Measurements from ENCODE around the gene LETM1. TPM values are rescaled to one million over a fixed set of nuclear protein-coding genes. Genes with fewer than 3 reads are reported as not detected.

The LETM1 gene
- total RNA-seq, 1 donor = 91.5 TPM

DNA sequence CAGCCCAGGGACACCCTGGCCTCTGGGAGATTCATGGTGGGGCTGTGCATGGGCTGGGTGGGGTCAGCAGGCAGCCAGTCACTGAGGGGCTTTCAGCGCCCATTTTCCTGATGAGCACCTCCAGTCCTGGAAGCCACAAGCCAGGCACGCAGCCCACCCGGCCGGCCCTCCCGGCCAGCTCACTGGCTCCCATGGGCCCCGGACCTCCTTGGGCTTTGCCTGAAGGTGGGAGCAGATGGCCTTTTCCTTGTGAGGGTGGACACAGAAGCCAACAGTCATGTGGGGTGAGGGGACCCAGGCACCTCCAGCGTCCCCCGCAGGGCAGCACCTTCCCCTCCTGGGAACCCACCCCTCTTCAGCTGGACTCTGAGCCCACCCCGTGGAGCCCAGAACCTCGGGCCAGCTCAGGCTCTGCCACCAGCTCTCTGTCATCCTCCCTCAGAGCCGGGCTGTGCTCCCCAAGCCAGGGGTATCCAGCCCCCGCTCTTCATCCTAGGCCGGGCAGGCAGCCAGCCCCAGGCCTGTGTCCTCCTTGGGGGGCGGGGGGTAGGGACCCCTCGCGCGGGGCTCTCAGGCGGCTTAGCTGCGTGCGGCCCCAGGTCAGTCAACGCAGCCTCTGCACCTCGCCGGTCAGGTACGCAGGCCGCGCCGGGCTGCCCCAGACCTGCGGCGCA is 63.7 kb downstream of the LETM1 start:
- TF ChIP-seq, protein P1, sequence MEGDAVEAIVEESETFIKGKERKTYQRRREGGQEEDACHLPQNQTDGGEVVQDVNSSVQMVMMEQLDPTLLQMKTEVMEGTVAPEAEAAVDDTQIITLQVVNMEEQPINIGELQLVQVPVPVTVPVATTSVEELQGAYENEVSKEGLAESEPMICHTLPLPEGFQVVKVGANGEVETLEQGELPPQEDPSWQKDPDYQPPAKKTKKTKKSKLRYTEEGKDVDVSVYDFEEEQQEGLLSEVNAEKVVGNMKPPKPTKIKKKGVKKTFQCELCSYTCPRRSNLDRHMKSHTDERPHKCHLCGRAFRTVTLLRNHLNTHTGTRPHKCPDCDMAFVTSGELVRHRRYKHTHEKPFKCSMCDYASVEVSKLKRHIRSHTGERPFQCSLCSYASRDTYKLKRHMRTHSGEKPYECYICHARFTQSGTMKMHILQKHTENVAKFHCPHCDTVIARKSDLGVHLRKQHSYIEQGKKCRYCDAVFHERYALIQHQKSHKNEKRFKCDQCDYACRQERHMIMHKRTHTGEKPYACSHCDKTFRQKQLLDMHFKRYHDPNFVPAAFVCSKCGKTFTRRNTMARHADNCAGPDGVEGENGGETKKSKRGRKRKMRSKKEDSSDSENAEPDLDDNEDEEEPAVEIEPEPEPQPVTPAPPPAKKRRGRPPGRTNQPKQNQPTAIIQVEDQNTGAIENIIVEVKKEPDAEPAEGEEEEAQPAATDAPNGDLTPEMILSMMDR (IDR thresholded peaks at IDR 0.05; ENCODE audit: insufficient read depth, low read depth, low read length) = no peak
- DNase-seq (ENCODE audit: low read depth) = no peak
- no peak overlapping the region for H3K4me3 ChIP-seq (ENCODE audit: low read depth, low read length)

GRCh38 chr4:1790005-1790404 is 66.0 kb downstream of the LETM1 start:
- no peak for DNase-seq (ENCODE audit: low read depth)
- TF ChIP-seq, protein P1 (IDR thresholded peaks at IDR 0.05; ENCODE audit: insufficient read depth, low read depth, low read length) = no peak

DNA sequence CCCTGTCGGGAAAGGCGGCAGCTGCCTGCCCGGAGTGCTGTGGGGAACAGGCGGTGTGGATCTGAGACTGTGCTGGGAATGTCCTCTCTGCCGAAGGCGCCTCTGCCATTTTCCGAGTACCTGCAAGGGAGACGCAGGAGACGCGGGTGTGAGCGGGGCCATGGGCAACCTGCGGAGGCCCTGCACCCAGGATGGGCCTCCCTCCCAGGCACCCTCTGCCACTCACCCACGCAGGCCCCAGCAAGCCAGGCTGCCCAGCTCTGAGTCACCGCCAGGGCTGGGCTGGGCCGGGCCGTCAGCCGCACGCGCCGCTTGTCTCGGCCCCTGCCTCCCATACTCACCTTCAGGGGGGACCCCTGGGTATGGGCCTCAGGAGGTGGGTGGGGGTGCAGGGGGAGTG is 66.4 kb downstream of the LETM1 start:
- TF ChIP-seq, protein P1 (IDR thresholded peaks at IDR 0.05; ENCODE audit: insufficient read depth, low read depth, low read length) = no peak
- no peak overlapping the region for H3K4me3 ChIP-seq (ENCODE audit: low read depth, low read length)
- no peak for DNase-seq (ENCODE audit: low read depth)

More at GRCh38 chr4:1790005-1790404, 66.0 kb downstream of the LETM1 start:
- H3K4me3 ChIP-seq (ENCODE audit: low read depth, low read length) = no peak overlapping the region

GRCh38 chr4:1788254-1788973 is 67.5 kb downstream of the LETM1 start:
- TF ChIP-seq, protein P1 (IDR thresholded peaks at IDR 0.05; ENCODE audit: insufficient read depth, low read depth, low read length) = no peak
- no peak overlapping the region for H3K4me3 ChIP-seq (ENCODE audit: low read depth, low read length)
- no peak for DNase-seq (ENCODE audit: low read depth)

DNA sequence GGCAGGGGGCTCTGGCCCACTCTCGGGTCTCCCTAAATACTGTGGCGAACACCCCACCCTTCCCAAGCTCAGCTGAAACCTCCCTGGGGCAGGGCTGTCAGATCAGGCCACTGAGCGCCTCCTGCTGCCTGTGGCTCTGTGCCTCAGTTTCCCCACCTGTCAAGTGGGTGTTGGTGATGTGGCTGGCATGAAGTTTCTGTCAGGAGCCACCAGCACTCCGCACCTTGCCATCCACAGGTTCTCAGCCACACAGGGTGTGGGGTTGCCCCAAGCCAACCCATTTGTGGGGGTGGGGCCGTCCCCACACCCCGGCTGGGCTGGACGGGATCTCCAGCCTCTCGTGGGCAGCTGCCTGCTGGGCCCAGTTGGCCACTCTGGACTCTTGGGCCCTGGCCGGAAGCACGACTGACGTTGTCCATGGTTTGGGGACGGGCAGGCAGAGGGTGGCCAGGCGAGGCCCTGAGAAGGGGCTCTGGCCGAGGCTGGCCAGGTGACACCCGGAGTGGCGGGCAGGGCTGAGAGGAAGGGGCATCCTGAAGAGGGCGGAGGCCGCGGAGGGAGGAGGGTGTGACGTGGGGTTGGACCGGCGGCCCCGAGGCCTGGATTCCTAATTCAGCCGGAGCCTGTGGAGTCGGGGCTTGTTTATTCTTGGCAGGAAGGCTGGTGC is 68.4 kb downstream of the LETM1 start:
- TF ChIP-seq, protein P1 (IDR thresholded peaks at IDR 0.05; ENCODE audit: insufficient read depth, low read depth, low read length) = no peak
- H3K4me3 ChIP-seq (ENCODE audit: low read depth, low read length) = no peak overlapping the region
- no peak for DNase-seq (ENCODE audit: low read depth)

- TF ChIP-seq, protein P1 (IDR thresholded peaks at IDR 0.05; ENCODE audit: insufficient read depth, low read depth, low read length) = no peak
- no peak for DNase-seq (ENCODE audit: low read depth)
- no peak overlapping the region for H3K4me3 ChIP-seq (ENCODE audit: low read depth, low read length)
These were observed 69.2 kb downstream of the LETM1 start for GRCh38 chr4:1786544-1787362.
